Activated naive CD4-positive, alpha-beta T cell treated with anti-CD3 and anti-CD28 coated beads, Interleukin-2, amount 50 U/mL, for 72 hours (primary cell): ENCODE data around the gene SEC11C. TPM values are rescaled to one million over a fixed set of nuclear protein-coding genes. Genes with fewer than 3 reads are reported as not detected.

Experiments used
- ATAC-seq, 2 donors: fragments of 150-1000 bp; cut with Tn5 transposase; 2 replicates each; pipeline ENCODE4 v1.10.0; 2021; ENCODE audit warnings: mild to moderate bottlenecking in 2 of 2, moderate library complexity in 2 of 2
- DNase-seq, 2 donors: peaks; one replicate each; pipeline ENCODE4 v3.0.0; 2021 to 2022; ENCODE audit warnings: low spot score in 2 of 2
- H3K27ac Mint-ChIP-seq, 2 donors: one replicate each; pipeline ENCODE4 v1.8.0; 2022; ENCODE audit warnings: mild to moderate bottlenecking in 2 of 2, mixed read lengths in 2 of 2
- H3K36me3 Mint-ChIP-seq, 2 donors: one replicate each; pipeline ENCODE4 v1.8.0; 2022; ENCODE audit warnings: mixed read lengths in 2 of 2
- H3K9me3 Mint-ChIP-seq, 2 donors: one replicate each; pipeline ENCODE4 v1.8.0; 2022; ENCODE audit warnings: mixed read lengths in 2 of 2
- total RNA-seq, 2 donors: library from RNA; stranded (reverse); gene quantifications; one replicate each; pipeline ENCODE4 v1.2.3, GENCODE V29; 2022

Gene SEC11C
- total RNA-seq, 2 donors from 2014 or later = 33.8 to 52.9 TPM

- DNase-seq (no peak), ATAC-seq (no peak)
- Mint-ChIP-seq H3K36me3 (no peaks in the 10 kb centered on the region), H3K9me3 (no peaks in the 10 kb centered on the region), H3K27ac (no peak overlapping the region)
Observed at GRCh38 chr18:59182673-59183072, 43.0 kb downstream of the SEC11C start.

- Mint-ChIP-seq H3K36me3 (peaks cover 0 to 4% of the 10 kb centered on the region in 2 donors), H3K27ac (peak overlapping the region in 1 of 2 donors; percentile 4), H3K9me3 (peaks cover 4 to 5% of the 10 kb centered on the region in 2 donors)
- no peak for ATAC-seq
- no peak for DNase-seq
Observed at GRCh38 chr18:59189008-59189407, 49.3 kb downstream of the SEC11C start.

- no peak for ATAC-seq
- Mint-ChIP-seq H3K27ac (no peak overlapping the region), H3K36me3 (peaks cover 0 to 4% of the 10 kb centered on the region in 2 donors), H3K9me3 (peaks cover 4 to 5% of the 10 kb centered on the region in 2 donors)
- no peak for DNase-seq
Observed at GRCh38 chr18:59189746-59190145, 50.1 kb downstream of the SEC11C start.

GRCh38 chr18:59196161-59196725 is 56.6 kb downstream of the SEC11C start:
- H3K9me3 Mint-ChIP-seq = no peaks in the 10 kb centered on the region
- no peak for DNase-seq

GRCh38 chr18:59197636-59198035 is 58.0 kb downstream of the SEC11C start:
- ATAC-seq = no peak
- Mint-ChIP-seq H3K9me3 (no peaks in the 10 kb centered on the region), H3K36me3 (no peaks in the 10 kb centered on the region)

More at GRCh38 chr18:59196161-59196725, 56.6 kb downstream of the SEC11C start:
- H3K27ac Mint-ChIP-seq = no peak overlapping the region
- H3K36me3 Mint-ChIP-seq = no peaks in the 10 kb centered on the region
- no peak for ATAC-seq

GRCh38 chr18:59198215-59198614 is 58.5 kb downstream of the SEC11C start:
- Mint-ChIP-seq H3K9me3 (no peaks in the 10 kb centered on the region), H3K36me3 (no peaks in the 10 kb centered on the region), H3K27ac (no peak overlapping the region)
- ATAC-seq (no peak), DNase-seq (no peak)

More at GRCh38 chr18:59197636-59198035, 58.0 kb downstream of the SEC11C start:
- DNase-seq = no peak
- H3K27ac Mint-ChIP-seq = no peak overlapping the region

- no peak for DNase-seq
- Mint-ChIP-seq H3K9me3 (no peaks in the 10 kb centered on the region), H3K36me3 (no peaks in the 10 kb centered on the region), H3K27ac (no peak overlapping the region)
- no peak for ATAC-seq
Observed at GRCh38 chr18:59200787-59201186, 61.1 kb downstream of the SEC11C start.

- Mint-ChIP-seq H3K9me3 (no peaks in the 10 kb centered on the region), H3K27ac (no peak overlapping the region), H3K36me3 (no peaks in the 10 kb centered on the region)
- peak in 1 of 2 donors; percentile 66 for ATAC-seq
- DNase-seq = no peak
Observed at GRCh38 chr18:59202258-59202820, 62.7 kb downstream of the SEC11C start.

GRCh38 chr18:59207506-59207905 is 67.8 kb downstream of the SEC11C start:
- H3K9me3 Mint-ChIP-seq = no peaks in the 10 kb centered on the region
- no peaks in the 10 kb centered on the region for H3K36me3 Mint-ChIP-seq
- no peak overlapping the region for H3K27ac Mint-ChIP-seq
- ATAC-seq (no peak), DNase-seq (no peak)

Other genes with a start within 250 kb of the SEC11C start
- not detected for gene GRP, start 80.3 kb downstream of the SEC11C start, total RNA-seq
- under 1 TPM in 1 of 2 donors, not detected in 1; 0.56 TPM for gene RAX, start 133.6 kb downstream of the SEC11C start, total RNA-seq
- not detected for gene CPLX4, start 178.8 kb downstream of the SEC11C start, total RNA-seq
- 100 to 1,000 TPM; 141 to 144 TPM for gene LMAN1, start 219.4 kb downstream of the SEC11C start, total RNA-seq